GM19351 (cell line): ENCODE results near the gene EXOSC2.

Source experiments
- ATAC-seq: cut with Tn5 transposase; IDR thresholded peaks from one replicate; pipeline ENCODE4 v1.9.1; 2021; ENCODE audit warnings: mild to moderate bottlenecking, moderate library complexity; ENCODE audit not compliant: unreplicated experiment

The EXOSC2 gene

DNA sequence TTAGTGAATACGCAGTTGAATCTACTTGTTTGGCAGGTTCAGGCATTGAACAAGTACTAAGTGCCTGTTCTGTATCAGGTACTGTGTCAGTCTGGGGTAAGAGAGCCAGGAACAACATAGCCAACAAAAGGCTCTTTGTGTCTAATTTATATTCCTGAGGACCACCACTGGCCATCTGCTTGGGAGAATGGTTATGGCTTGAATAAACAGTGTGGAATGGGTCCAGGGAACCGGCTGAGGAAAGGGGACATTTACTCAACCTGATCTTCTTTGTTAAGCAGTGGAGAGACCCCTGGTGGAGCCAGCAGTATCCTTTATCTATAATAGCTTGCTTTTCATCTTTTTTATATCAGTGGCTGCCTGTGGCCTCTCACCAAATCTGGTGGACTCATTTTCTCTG, 38.6 kb downstream of the EXOSC2 start:
- no peak for ATAC-seq

DNA sequence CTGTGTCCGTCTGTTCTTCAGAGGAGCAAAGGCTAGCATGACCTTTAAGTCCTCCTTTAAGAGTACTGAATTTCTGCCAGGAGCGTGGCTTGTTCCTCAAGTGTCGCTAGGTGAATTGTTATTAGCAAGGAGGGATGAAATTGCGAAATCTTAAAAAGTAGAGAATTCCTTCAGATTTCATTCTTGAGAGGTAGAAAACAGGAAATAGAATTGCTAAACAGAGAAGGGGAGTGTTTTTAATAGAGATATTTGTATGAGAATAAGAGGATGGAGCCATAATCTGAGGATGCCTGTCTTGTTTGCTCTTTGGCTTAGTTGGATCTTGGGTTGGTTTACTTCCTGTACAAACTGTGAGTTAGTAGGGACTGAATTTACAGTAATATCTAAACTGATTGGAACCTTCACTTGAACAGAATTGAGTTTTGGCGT, 39.2 kb downstream of the EXOSC2 start:
- no peak for ATAC-seq

DNA sequence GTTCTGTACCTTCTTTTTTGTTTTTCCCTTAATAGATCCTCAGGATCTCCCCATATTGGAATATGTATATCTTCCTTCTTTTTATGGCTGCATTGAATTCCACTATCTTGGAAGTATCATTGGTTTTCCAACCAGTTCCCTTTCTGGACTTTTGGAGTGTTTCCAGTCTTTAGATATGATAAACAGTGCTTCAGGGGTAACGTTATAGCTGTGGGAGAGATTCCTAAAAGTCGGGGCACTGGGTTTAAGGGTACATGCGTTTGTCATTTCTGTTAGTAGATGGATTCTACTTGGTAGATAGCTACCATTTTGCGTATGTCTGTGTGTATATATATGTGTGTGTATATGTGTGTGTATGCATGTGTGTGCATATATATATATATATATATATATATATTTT, 42.0 kb downstream of the EXOSC2 start:
- ATAC-seq = no peak

DNA sequence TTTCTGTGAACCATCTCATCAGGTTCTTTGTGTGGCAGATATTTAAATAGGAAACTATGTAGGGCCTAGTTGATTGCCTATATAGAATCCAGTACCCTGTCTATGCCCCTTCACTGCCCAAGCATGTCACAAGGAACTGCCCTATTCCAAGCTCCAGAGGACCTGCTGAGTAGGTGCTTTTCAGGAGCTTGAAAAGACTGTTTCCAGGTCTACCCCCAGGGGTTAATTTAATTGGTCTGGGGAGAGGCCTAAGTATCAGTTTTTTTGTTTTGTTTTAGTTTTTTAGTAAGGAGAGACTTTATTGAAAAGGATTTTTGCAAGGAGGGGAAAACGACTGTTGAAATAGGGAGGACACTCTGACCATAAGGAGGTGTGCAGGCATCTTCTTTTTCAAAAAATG, 43.3 kb downstream of the EXOSC2 start:
- ATAC-seq = no peak

DNA sequence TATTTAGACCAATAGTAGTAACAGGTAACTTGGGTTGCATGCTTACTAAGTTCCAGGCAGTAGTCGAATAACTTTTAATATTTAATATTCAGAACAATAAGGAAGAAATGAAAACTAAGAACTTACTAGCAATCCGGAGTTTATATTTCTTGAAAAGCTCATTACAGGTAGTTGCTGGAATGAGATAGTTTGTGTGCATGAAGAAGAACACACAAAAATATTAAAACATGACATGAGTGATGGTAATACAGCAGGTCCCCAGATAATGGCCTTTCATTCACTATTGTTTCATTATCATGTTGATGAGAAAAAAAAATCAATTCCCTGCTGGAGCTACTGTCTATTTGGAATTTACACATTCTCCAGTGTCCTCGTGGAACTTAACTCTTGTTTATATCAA, 44.7 kb downstream of the EXOSC2 start:
- ATAC-seq = no peak

DNA sequence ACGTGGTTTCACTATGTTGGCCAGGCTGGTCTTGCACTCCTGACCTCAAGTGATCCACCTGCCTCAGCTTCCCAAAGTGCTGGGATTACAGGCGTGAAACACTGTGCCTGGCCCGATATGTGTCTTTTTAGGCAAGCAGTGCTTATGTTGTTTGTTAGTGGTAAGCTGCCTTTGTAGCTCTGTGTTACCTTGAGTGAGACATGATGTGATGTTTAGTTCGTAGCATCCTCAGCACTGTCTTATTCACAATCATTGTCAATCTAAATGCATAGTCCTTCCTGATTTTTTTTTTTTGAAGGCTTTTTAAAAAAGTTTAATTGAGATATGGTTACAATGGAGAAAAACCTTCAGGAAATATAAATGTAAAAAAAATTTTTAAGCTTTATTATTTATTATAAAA, 45.5 kb downstream of the EXOSC2 start:
- no peak for ATAC-seq

DNA sequence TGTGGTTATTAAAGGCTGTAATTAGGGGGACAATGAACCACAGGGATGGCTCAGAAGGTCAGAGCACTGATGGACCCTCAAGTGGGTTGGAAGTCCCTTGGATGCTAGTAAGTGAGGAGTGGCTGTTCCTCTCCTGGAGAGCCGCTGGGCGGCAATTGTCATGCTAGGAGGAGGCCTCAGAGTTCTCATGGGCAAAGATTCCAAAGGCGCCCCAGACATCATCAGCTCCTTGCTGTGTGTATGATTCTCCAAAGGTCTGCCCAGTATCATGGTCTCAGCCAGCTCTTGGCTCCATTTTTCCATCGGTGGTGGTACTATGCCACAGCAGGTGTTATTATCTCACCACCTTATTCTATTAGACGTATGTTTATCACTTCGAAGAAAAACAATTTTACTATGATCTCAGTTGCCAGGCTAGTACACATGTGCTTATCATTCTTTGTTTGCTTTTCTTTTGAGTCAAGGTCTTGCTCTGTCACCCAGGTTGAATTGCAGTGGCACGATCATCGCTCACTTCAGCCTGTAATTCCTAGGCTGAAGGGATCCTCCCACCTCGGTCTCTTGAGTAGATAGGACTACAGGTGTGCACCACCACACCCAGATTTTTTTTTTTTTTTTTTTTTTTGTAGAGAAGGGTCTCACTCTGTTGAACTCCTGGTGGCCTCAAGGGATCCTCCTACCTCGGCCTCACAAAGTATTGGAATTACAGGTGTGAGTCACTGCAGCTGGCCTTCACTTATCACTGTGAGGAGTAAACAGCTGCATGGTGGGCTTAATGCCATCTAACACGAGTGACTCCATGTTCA, 46.8 kb downstream of the EXOSC2 start:
- no peak for ATAC-seq

DNA sequence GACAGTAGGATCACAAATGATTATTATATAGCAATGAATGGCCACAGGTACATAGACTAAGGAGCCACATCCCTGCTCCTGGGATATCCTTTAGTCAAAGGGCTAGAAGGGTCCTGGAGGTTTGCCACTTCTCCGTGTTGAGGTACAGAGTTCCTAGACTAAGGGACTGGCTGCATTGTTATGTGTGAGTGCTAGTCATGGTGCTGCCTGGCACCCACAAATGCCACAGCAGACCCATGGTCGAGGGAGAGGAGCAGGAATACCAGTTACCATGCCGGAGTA, 47.4 kb downstream of the EXOSC2 start:
- ATAC-seq = no peak

DNA sequence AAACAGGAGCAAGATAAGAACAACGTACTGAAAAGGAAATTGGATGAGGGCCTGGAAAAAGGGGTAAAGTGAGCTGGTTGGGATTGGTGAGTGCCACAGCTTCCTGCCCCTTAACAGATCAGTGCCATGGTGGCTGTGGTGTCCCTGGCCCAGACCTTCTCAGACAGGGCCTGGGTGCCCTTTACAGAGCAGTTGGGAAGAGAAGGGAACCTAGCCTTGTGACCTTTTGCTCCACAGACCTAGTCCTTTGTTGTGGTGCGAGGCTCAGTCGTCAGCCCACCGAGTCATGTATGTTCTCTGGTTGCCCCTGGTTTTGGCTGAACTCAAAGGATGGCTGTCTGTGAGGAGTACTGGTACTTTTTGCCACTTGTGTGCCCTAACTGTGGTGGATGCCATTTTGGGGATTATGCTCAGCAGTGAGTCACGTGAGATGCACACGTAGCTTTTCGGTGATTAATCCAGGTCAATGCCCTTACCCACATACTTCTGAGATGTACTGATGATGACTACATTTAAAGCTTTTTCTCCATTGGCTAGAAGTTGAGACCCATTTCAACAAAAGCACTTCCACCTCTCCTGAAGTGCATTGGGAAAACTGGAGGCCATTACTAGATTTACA, 48.4 kb downstream of the EXOSC2 start:
- no peak for ATAC-seq

DNA sequence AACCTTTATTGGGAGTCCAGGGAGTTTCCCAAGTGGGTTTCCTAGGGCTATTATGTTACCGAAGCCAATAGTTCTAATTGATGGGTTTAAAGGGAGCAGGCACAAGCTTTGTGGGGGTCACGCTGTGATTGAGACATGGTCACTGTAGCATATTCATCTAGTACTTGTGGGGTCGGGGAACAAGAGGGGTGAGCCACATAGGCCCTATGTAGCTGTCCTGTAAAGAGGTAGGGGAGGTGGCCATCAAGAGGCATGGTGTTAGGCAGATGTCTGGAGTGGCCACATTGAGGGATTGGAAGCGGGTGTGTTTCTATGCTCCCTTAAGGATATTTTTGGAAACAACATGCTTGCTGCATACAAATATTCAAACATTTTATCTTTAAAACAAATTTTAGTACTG, 50.1 kb downstream of the EXOSC2 start:
- no peak for ATAC-seq

DNA sequence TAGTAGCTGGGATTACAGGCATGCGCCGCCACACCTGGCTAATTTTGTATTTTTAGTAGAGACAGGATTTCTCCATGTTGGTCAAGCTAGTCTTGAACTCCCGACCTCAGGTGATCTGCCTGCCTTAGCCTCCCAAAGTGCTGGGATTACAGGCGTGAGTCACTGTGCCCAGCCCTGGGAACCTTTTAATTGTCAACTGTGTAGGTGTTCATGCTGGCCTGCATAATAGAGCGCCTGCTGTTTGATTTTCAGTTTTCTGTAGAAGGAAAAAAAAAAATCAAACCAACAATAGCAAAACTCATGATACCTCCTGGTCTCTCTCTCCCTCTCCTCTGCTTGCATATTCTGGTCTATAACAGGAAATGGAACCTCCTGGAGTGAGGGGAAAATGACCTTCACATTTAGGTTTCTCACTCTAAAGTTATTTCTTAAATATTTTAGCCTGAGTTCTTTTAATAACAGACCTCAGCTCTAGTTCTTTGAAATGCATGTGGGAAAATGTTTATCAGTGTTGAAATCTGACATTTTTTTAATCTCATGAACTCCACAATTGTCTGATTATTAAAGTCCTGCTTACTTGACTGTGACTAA, 51.7 kb downstream of the EXOSC2 start:
- ATAC-seq = no peak

DNA sequence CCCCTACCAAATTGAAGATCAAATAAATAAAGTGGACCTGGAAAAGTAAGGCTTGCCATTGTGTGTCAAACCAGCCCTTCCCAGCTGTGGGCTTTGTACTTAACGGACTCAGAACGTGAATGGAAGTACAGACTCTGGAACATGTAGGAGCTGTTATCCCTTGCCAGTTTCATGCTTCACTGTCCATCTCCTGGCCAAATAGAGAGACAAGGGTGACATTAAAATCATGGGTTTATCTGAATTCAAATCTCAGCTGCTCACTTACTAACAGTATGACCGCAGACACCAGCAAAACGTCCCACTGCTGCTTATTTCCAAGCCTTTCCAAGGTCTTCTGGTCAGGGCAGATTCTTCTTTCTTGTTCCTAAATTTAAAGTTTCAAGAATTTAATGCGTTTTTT, 52.2 kb downstream of the EXOSC2 start:
- no peak for ATAC-seq

DNA sequence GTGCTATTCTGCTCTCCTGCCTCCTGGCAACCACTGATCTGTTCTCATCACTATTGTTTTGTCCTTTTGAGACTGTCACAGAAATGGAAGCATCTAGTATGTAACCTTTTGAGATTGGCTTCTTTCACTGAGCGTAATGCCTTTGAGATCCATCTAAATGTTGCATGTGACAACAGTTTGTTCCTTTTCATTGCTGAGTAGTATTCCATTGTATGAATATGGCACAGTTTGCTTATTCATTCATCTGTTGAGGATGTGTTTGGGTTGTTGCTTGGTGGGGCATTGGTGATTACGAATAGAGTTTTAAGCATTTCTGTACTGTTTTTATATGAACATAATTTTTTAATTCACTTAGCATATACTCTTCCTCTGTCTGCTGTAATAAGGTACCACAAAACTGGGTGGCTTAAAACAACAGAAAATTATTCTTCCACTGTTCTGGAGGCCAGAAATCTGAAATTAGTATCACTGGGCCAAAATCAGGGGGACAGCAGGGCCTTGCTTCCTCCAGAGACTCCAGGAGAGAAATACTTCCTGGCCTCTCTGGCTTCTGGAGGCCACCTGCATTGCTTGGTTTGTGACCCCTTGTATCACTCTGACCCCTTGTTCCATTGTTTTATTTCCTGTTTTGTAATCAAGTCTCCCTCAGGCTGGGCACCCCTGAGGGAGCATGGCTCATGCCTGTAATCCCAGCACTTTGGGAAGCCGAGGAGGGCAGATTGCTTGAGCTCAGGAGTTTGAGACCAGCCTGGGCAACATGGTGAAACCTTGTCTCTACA, 53.0 kb downstream of the EXOSC2 start:
- ATAC-seq = no peak

DNA sequence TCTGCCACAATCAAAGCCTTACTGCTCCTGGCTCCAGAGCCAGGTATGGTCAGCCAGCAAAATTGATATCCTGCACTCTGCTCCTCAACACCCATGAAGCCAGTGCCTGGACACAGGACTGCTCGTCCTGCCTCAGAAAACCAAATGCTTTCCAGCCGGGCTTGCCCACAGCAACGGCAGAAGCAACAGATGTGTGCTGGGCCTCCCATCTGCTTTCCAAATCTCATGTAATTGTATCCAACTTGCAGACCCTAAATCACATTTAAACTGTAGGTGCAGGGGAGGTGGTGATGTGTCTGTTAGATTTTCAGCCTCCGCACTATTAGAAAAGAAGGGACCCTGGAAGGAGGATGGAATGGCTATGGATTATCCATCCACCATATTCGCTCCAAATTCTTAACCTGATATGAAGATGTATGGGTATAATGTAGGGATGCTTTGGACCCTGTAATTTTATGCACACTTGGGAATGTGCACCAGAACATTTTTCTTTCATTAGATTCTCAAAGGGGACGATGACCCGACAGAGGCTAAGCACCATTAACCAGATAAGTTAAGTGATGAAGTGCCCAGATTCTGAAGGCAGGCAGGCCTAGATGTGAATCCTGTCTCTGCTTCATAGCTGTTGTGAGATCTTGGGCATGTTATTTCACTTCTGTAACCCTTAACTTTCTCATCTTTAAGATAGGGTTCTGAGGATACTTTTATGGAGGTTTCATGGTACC, 58.2 kb downstream of the EXOSC2 start:
- ATAC-seq = no peak
